Hypothalamus (tissue), 51 donors: Measurements from ENCODE around the gene BCAP29.

Source experiments
- DNase-seq, 51 donors: peaks; one replicate each; lab custom pipeline; 2025; lab: John Stamatoyannopoulos, UW

The BCAP29 gene

DNA sequence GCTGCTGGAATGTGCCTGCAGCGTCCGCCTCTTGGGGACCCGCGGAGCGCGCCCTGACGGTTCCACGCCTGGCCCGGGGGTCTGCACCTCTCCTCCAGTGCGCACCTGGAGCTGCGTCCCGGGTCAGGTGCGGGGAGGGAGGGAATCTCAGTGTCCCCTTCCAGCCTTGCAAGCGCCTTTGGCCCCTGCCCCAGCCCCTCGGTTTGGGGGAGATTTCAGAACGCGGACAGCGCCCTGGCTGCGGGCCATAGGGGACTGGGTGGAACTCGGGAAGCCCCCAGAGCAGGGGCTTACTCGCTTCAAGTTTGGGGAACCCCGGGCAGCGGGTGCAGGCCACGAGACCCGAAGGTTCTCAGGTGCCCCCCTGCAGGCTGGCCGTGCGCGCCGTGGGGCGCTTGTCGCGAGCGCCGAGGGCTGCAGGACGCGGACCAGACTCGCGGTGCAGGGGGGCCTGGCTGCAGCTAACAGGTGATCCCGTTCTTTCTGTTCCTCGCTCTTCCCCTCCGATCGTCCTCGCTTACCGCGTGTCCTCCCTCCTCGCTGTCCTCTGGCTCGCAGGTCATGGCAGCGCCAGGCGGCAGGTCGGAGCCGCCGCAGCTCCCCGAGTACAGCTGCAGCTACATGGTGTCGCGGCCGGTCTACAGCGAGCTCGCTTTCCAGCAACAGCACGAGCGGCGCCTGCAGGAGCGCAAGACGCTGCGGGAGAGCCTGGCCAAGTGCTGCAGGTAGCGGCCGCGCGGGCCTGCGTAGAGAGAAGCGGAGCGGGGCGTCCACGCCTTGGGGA is 81.2 kb downstream of the BCAP29 start:
- DNase-seq, result peak in 16 of 51 donors; percentile 2 to 34 (median 14)

DNA sequence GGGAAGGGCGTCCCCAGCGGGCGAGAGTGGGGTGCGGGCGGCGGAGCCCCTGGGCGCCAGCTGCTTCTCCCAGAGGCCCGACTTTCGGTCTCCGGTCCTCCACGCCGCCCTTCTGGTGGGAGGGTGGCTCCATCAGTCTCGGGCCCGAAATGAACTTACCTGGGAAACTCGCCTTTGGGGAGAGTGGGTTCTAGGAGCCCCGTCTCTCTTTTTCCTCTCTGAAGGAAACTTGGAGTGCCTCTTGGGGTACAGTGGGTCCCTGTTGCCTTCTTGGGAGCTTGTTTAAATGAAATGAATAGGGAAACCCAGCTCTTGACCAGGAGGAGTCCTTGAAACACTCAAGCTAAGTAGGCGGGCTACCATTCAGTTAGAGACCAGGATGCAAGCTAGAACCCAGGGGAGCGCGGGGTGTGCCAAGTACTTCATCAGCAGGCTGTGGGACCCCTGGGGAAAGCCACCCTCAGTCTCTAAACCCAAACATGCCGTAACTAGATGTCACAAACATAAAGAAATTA is 81.9 kb downstream of the BCAP29 start:
- no peak for DNase-seq

DNA sequence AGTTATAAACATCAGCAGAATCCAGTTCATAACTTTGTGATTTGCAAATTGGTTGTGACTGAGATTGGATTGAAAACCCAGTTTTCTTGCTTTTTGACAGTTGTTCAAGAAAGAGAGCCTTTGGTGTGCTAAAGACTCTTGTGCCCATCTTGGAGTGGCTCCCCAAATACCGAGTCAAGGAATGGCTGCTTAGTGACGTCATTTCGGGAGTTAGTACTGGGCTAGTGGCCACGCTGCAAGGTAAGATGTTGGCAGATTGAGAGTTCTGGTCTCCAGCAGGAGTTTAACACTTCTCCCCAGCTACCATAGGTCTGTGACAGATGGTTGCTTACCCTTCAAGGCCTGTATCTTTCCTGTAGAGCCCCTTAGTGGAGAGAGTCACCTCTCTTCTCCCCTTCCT is 83.2 kb downstream of the BCAP29 start:
- no peak for DNase-seq

DNA sequence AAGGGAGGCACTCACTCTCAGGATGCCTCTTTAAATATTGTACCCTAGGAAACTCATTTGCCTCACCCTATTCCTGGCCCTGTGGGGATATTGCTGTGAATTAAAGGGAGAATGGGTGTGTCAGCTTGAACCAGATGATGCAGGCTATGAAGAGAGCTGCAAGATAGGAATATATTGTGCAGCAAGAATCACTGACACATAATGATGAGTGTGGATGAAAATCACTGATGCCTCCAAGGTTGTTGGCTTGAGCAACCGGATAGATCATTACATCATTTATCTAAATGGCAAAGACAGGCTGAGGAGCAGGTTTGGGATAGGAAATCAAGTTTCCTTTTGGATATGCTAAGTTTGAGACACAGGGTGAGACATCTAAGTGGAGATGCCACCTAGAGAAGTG is 86.7 kb downstream of the BCAP29 start:
- no peak for DNase-seq

DNA sequence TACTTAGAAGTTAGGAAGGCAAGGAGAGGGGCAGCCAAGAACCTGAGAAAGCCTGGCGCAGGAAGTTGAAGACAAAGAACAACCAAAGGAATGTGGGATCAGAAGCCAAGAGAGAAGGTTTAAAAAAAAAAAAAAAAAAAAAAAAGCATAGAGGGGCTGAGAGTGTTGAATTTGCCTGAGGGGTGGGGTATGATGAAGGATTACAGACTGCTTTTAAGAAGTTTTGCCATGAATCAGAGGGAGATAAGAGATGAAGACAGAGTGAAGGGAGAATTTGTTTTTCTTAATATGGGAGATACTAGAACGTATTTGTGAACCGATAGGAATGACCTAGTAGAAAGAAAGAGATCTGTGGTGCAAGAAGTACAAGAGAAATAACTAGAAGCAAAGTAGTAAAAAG is 87.3 kb downstream of the BCAP29 start:
- DNase-seq, result no peak

DNA sequence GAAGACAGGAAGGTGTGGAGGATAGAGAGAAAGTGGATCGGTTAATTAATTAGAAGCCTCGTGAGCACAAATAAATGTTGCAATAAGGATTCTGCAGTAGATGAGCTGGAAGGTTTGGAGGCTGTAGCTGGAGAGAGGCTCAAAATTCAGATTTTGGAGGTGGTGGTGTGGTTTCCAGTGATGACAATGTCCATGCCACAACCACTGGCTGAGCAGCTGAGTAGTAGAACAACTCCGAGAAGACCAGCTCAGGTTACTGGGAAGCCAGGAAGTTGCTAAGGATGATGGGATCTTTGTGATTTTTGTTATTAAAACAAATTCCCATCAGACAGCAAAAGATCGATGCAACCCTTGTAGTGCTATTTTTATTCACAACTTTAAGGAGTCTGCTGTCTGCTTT is 88.2 kb downstream of the BCAP29 start:
- no peak for DNase-seq
